KOPT-K1 (cell line): ENCODE results near the gene CHIC2.

ENCODE experiments used
- H3K27ac ChIP-seq: fragments of 200-600 bp; sonication (generic); 2 replicates; pipeline ENCODE4 v1.5.1; 2016; ENCODE audit warnings: antibody characterized with exemption, mild to moderate bottlenecking, low read depth, low read length; ENCODE audit not compliant: poor library complexity, severe bottlenecking
- H3K36me3 ChIP-seq: fragments of 200-600 bp; sonication (generic); 2 replicates; pipeline ENCODE4 v1.5.1; 2017; ENCODE audit warnings: antibody characterized with exemption, mild to moderate bottlenecking, low read length, moderate library complexity; ENCODE audit not compliant: insufficient read depth
- H3K9me3 ChIP-seq: fragments of 200-600 bp; sonication (generic); 2 replicates; pipeline ENCODE4 v1.5.1; 2017; ENCODE audit warnings: antibody characterized with exemption, low read length, mild to moderate bottlenecking; ENCODE audit not compliant: insufficient read depth, poor library complexity, severe bottlenecking

CHIC2 gene

GRCh38 chr4:54015423-54016030 lies 48.9 kb downstream of the CHIC2 start:
- Histone ChIP-seq H3K27ac (no peak overlapping the region), H3K9me3 (no peaks in the 10 kb centered on the region)

GRCh38 chr4:54014666-54015160 lies 49.7 kb downstream of the CHIC2 start:
- H3K9me3 ChIP-seq: no peaks in the 10 kb centered on the region
- no peak overlapping the region for H3K27ac ChIP-seq
- H3K36me3 ChIP-seq: peaks cover 6% of the 10 kb centered on the region; the same call in 1 of the 2 replicates

More at GRCh38 chr4:54015423-54016030, 48.9 kb downstream of the CHIC2 start:
- H3K36me3 ChIP-seq: peaks cover 6% of the 10 kb centered on the region; the same call in 1 of the 2 replicates

GRCh38 chr4:54011201-54011600 lies 53.2 kb downstream of the CHIC2 start:
- no peak overlapping the region for H3K27ac ChIP-seq
- peaks cover 6% of the 10 kb centered on the region; the same call in 1 of the 2 replicates for H3K36me3 ChIP-seq
- no peaks in the 10 kb centered on the region for H3K9me3 ChIP-seq

- no peaks in the 10 kb centered on the region for H3K9me3 ChIP-seq
- no peak overlapping the region for H3K27ac ChIP-seq
- no peaks in the 10 kb centered on the region; the same call in 1 of the 2 replicates for H3K36me3 ChIP-seq
These were observed 57.6 kb downstream of the CHIC2 start for GRCh38 chr4:54006755-54007154.

- Histone ChIP-seq H3K27ac (no peak overlapping the region), H3K9me3 (no peaks in the 10 kb centered on the region), H3K36me3 (no peaks in the 10 kb centered on the region; the same call in 1 of the 2 replicates)
These were observed 58.9 kb downstream of the CHIC2 start for GRCh38 chr4:54005475-54005874.

GRCh38 chr4:54004463-54004862 lies 59.9 kb downstream of the CHIC2 start:
- Histone ChIP-seq H3K9me3 (no peaks in the 10 kb centered on the region), H3K36me3 (no peaks in the 10 kb centered on the region; the same call in 1 of the 2 replicates), H3K27ac (no peak overlapping the region)

- H3K9me3 ChIP-seq: no peaks in the 10 kb centered on the region
- H3K36me3 ChIP-seq: no peaks in the 10 kb centered on the region; the same call in 1 of the 2 replicates
- no peak overlapping the region for H3K27ac ChIP-seq
These were observed 62.6 kb downstream of the CHIC2 start for GRCh38 chr4:54001668-54002365.

- no peaks in the 10 kb centered on the region for H3K9me3 ChIP-seq
- no peaks in the 10 kb centered on the region; the same call in 1 of the 2 replicates for H3K36me3 ChIP-seq
- no peak overlapping the region for H3K27ac ChIP-seq
These were observed 66.5 kb downstream of the CHIC2 start for GRCh38 chr4:53997898-53998297.

GRCh38 chr4:53994382-53995102 lies 69.9 kb downstream of the CHIC2 start:
- H3K9me3 ChIP-seq: no peaks in the 10 kb centered on the region
- H3K36me3 ChIP-seq: no peaks in the 10 kb centered on the region
- no peak overlapping the region for H3K27ac ChIP-seq

- H3K9me3 ChIP-seq: no peaks in the 10 kb centered on the region
- H3K27ac ChIP-seq: no peak overlapping the region
- no peaks in the 10 kb centered on the region for H3K36me3 ChIP-seq
These were observed 71.6 kb downstream of the CHIC2 start for GRCh38 chr4:53992785-53993184.

GRCh38 chr4:53991821-53992220 lies 72.6 kb downstream of the CHIC2 start:
- Histone ChIP-seq H3K36me3 (no peaks in the 10 kb centered on the region), H3K27ac (no peak overlapping the region), H3K9me3 (no peaks in the 10 kb centered on the region)

GRCh38 chr4:53990641-53991040 lies 73.8 kb downstream of the CHIC2 start:
- H3K27ac ChIP-seq: no peak overlapping the region
- no peaks in the 10 kb centered on the region for H3K36me3 ChIP-seq
- no peaks in the 10 kb centered on the region for H3K9me3 ChIP-seq

- no peaks in the 10 kb centered on the region for H3K9me3 ChIP-seq
- H3K36me3 ChIP-seq: no peaks in the 10 kb centered on the region
- no peak overlapping the region for H3K27ac ChIP-seq
These were observed 76.6 kb downstream of the CHIC2 start for GRCh38 chr4:53987761-53988171.

GRCh38 chr4:53986062-53986461 lies 78.3 kb downstream of the CHIC2 start:
- Histone ChIP-seq H3K27ac (no peak overlapping the region), H3K9me3 (no peaks in the 10 kb centered on the region), H3K36me3 (no peaks in the 10 kb centered on the region)

- H3K27ac ChIP-seq: no peak overlapping the region
- H3K36me3 ChIP-seq: no peaks in the 10 kb centered on the region
- no peaks in the 10 kb centered on the region for H3K9me3 ChIP-seq
These were observed 82.8 kb downstream of the CHIC2 start for GRCh38 chr4:53981567-53981966.
